ENCODE measurements around the gene PPFIA1. TPM values are rescaled to one million over a fixed set of nuclear protein-coding genes. Genes with fewer than 3 reads are reported as not detected.

The PPFIA1 gene
- total RNA-seq, 1 experiment from 2014 or later = 63.4 TPM

GRCh38 chr11:70252844-70253243 is 17.6 kb upstream of the PPFIA1 start:
- H3K9ac ChIP-seq (ENCODE audit: extremely low read depth, insufficient read length, low read length) = no peak overlapping the region
- H2AFZ ChIP-seq (ENCODE audit: low read length) = no peak overlapping the region
- H4K20me1 ChIP-seq (ENCODE audit: control insufficient read depth, insufficient read depth, insufficient read length) = no peaks in the 10 kb centered on the region
- no peak overlapping the region for H3K14ac ChIP-seq (ENCODE audit: insufficient read depth, low read length)
- H3K4ac ChIP-seq (ENCODE audit: low read depth, low read length) = no peak overlapping the region
- no peak overlapping the region for H3K23ac ChIP-seq (ENCODE audit: insufficient read length, low read depth, low read length)
- H2BK5ac ChIP-seq (ENCODE audit: insufficient read length, low read length) = no peak overlapping the region
- H4K5ac ChIP-seq (ENCODE audit: insufficient read length, low read depth, low read length) = no peak overlapping the region
- H3K36me3 Mint-ChIP-seq (ENCODE audit: insufficient read depth in 1 of 3, low read depth in 3 of 3) = no peaks in the 10 kb centered on the region
- H3K79me2 ChIP-seq (ENCODE audit: insufficient read depth, low read length) = no peaks in the 10 kb centered on the region
- H3K9me3 Mint-ChIP-seq = no peaks in the 10 kb centered on the region
- H3K27ac Mint-ChIP-seq = no peak overlapping the region; a peak in 1 of 7 replicates
- H3K27me3 ChIP-seq (ENCODE audit: insufficient read depth, low read length) = no peaks in the 10 kb centered on the region
- H2BK120ac ChIP-seq (ENCODE audit: low read depth, low read length, poor library complexity, severe bottlenecking) = no peak overlapping the region
- no peak overlapping the region for H2BK20ac ChIP-seq (ENCODE audit: low read depth, low read length, poor library complexity, severe bottlenecking)
- H2AK5ac ChIP-seq (ENCODE audit: insufficient read length, low read length) = no peak overlapping the region
- H3K79me1 ChIP-seq (ENCODE audit: insufficient read depth, low read depth, low read length, poor library complexity, severe bottlenecking) = no peaks in the 10 kb centered on the region
- no peak overlapping the region for H2BK12ac ChIP-seq (ENCODE audit: insufficient read length, low read depth, low read length)
- H3K4me1 Mint-ChIP-seq = peaks cover 2 to 11% of the 10 kb centered on the region in 2 experiments; a peak in 3 of 4 replicates
- TF ChIP-seq CTCF (conservative IDR thresholded peaks at IDR 0.05) = no peak
- no peak overlapping the region for H4K91ac ChIP-seq (ENCODE audit: insufficient read length, low read depth, low read length)
- no peak overlapping the region for H3K27ac ChIP-seq (ENCODE audit: insufficient read length, low read depth, low read length)
- DNase-seq = no peak
- no peaks in the 10 kb centered on the region for H3K4me1 ChIP-seq (ENCODE audit: insufficient read depth, low read length)
- H3K4me2 ChIP-seq (ENCODE audit: insufficient read depth, insufficient read length, low read length) = no peak overlapping the region
- no peak overlapping the region for H4K8ac ChIP-seq (replicated peaks; ENCODE audit: insufficient read length, low read depth, low read length)
- no peak overlapping the region for H3K56ac ChIP-seq (ENCODE audit: insufficient read length, low read depth, low read length)
- no peak overlapping the region for H3K18ac ChIP-seq (ENCODE audit: insufficient read length, low read depth, low read length)
- WGBS (ENCODE audit: extremely low coverage, insufficient read length, low lambda C conversion rate) = no CpG with 5 or more reads among the region's 12 CpGs
- H3K27me3 Mint-ChIP-seq (ENCODE audit: low read depth) = peaks cover 8% of the 10 kb centered on the region; the same call in 1 of the 2 replicates
- H3T11ph ChIP-seq (ENCODE audit: low read length) = no peak overlapping the region
- no peak overlapping the region for H2BK15ac ChIP-seq (ENCODE audit: low read depth, low read length)
- H3K9me3 ChIP-seq (ENCODE audit: control insufficient read depth, low read depth, low read length) = no peaks in the 10 kb centered on the region
- H3K4me3 Mint-ChIP-seq = no peak overlapping the region
- H3K23me2 ChIP-seq (ENCODE audit: insufficient read length, low read depth, low read length, poor library complexity, severe bottlenecking) = no peaks in the 10 kb centered on the region

Measured in H9 (cell line).